H1 (cell line): ENCODE data around the gene B4GAT1. TPM values are rescaled to one million over a fixed set of nuclear protein-coding genes. Genes with fewer than 3 reads are reported as not detected.

Experiments
- EGR1 ChIP-seq: IDR thresholded peaks from 2 replicates; pipeline ENCODE4 v1.6.1; 2011; ENCODE audit warnings: low read depth, low read length, borderline replicate concordance
- PHF8 ChIP-seq: fragments of 200-600 bp; sonication (generic); conservative IDR thresholded peaks from 2 replicates; pipeline ENCODE4 v1.7.1; 2012; ENCODE audit warnings: low read depth, mild to moderate bottlenecking, inconsistent platforms, low read length, moderate library complexity
- YY1 ChIP-seq: IDR thresholded peaks from 2 replicates; pipeline ENCODE4 v1.6.1; 2011; ENCODE audit warnings: low read depth, mild to moderate bottlenecking, low read length
- polyA plus RNA-seq, 7 experiments: library from polyadenylated mRNA; depleted of rRNA in 3 of 7; stranded (reverse) in 5 of 7; unstranded in 2 of 7; fragments of >200 nt in 5 of 7; fragments of 200-250 nt in 2 of 7; gene quantifications; 1 replicate in 5 of 7; 2 replicates in 1 of 7; 4 replicates in 1 of 7; pipeline versions ENCODE4 v1.2.1 to v1.2.3, GENCODE V29; 2011 to 2013; ENCODE audit warnings: missing spikeins in 2 of 7, mixed read lengths in 2 of 7
- total RNA-seq: library from RNA; stranded (reverse); fragmentation: NEBNext Ultra II Directional; extraction: Animal tissue kit (Norgen Biotek cat#: 25700); gene quantifications from 2 replicates; pipeline ENCODE4 v1.2.1, GENCODE V29; 2021
- TF ChIP-seq, protein P1 (sequence below): IDR thresholded peaks from 2 replicates; pipeline ENCODE4 v1.6.1; 2012; ENCODE audit warnings: low read length, inconsistent platforms

Gene B4GAT1
- total and polyA plus RNA-seq, 2 of the 8 experiments (the other 6 are each of a cell fraction or from before 2014, with no cell fraction given), result 22.2 to 27.8 TPM

DNA sequence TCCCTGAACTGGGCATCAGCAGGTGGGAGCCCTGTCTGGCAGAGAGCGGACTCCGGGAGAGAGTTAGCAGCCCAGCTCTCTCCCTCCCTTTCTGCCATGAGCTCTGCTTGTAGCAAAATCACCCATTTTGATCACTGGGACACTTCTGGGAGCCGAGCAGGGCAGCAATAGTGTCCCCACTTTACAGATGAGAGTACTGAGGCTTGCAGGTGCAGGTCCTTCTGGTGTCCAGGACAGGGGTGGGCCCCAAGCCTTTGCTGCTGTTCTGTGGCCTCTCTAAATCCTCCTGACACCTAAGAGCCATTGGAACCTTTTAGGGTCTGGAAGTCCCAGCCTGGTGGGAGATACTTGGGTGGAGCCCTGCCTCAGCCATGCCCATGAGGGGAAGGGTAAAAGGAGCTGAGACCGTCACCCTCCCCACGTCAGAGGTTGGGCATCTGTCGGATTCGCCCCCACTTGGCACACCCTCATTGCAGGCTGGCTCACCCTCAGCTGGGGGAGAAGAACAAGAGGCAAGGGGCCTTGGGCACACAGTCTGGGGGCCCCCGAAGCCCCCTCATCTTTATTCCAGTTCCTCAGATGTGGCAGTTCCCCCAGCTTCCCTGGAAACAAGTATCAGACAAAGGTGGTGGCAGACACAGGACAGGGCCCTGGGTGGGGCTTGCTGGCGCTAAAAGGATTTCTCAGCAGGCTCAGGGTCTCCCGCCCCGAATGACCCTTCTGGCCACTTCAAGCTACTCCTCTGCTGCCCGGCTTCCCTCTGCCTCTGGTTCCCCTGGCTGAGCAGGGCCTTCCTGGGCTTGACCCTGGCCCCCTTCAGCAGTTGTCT lies 15.7 kb downstream of the B4GAT1 start (continued):
- TF ChIP-seq, protein P1, sequence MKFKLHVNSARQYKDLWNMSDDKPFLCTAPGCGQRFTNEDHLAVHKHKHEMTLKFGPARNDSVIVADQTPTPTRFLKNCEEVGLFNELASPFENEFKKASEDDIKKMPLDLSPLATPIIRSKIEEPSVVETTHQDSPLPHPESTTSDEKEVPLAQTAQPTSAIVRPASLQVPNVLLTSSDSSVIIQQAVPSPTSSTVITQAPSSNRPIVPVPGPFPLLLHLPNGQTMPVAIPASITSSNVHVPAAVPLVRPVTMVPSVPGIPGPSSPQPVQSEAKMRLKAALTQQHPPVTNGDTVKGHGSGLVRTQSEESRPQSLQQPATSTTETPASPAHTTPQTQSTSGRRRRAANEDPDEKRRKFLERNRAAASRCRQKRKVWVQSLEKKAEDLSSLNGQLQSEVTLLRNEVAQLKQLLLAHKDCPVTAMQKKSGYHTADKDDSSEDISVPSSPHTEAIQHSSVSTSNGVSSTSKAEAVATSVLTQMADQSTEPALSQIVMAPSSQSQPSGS, result no peak
- no peak for TF ChIP-seq PHF8
- no peak for TF ChIP-seq EGR1
- no peak for TF ChIP-seq YY1
- TF ChIP-seq, all 59 proteins: peak for 0
